Tibial artery (tissue), 4 donors: ENCODE measurements around the gene AVPR2.

ENCODE experiments used
- DNase-seq, 2 donors: peaks; one replicate each; pipeline ENCODE4 v3.0.0-alpha.2; 2019
- H3K27ac ChIP-seq, 2 donors: fragments of 200-600 bp; sonication (generic) in 1 of 2; 1 replicate in 1 of 2; 2 replicates in 1 of 2; pipeline ENCODE4 v1.5.1; 2018 to 2019; ENCODE audit warnings: mild to moderate bottlenecking in 1 of 2
- H3K27me3 ChIP-seq, 2 donors: fragments of 200-600 bp; sonication (generic) in 1 of 2; one replicate each; pipeline versions ENCODE4 v1.5.1 to v1.6.0; 2016 to 2019
- H3K36me3 ChIP-seq, 3 donors: fragments of 200-600 bp; sonication (generic) in 2 of 3; one replicate each; pipeline ENCODE4 v1.5.1; 2016 to 2019; ENCODE audit warnings: mild to moderate bottlenecking in 2 of 3
- H3K4me1 ChIP-seq, 4 donors: fragments of 200-600 bp; sonication (generic) in 2 of 4; 1 replicate in 3 of 4; 2 replicates in 1 of 4; pipeline ENCODE4 v1.5.1; 2016 to 2019
- H3K4me3 ChIP-seq, 2 donors: fragments of 200-600 bp; sonication (generic) in 1 of 2; 1 replicate in 1 of 2; 2 replicates in 1 of 2; pipeline ENCODE4 v1.5.1; 2018 to 2019; ENCODE audit warnings: mild to moderate bottlenecking in 2 of 2
- H3K9me3 ChIP-seq, 3 donors: fragments of 200-600 bp; sonication (generic) in 1 of 3; one replicate each; pipeline ENCODE4 v1.5.1; 2016 to 2019
- intact Hi-C: fragments of 100-400 bp; cut with DNase I; formaldehyde crosslinking; loops from one replicate; pipeline ENCODE4 v1.15.0; 2023; ENCODE audit warnings: low total_unique reads
- TF ChIP-seq, protein P1 (sequence below), 2 experiments: fragments of 200-600 bp in 1 of 2; fragments of 450-650 bp in 1 of 2; IDR thresholded peaks; one replicate each; pipeline ENCODE4 v1.5.1; 2017 to 2019; ENCODE audit warnings: antibody characterized with exemption in 2 of 2, mild to moderate bottlenecking in 1 of 2, moderate library complexity in 1 of 2

AVPR2 gene

DNA sequence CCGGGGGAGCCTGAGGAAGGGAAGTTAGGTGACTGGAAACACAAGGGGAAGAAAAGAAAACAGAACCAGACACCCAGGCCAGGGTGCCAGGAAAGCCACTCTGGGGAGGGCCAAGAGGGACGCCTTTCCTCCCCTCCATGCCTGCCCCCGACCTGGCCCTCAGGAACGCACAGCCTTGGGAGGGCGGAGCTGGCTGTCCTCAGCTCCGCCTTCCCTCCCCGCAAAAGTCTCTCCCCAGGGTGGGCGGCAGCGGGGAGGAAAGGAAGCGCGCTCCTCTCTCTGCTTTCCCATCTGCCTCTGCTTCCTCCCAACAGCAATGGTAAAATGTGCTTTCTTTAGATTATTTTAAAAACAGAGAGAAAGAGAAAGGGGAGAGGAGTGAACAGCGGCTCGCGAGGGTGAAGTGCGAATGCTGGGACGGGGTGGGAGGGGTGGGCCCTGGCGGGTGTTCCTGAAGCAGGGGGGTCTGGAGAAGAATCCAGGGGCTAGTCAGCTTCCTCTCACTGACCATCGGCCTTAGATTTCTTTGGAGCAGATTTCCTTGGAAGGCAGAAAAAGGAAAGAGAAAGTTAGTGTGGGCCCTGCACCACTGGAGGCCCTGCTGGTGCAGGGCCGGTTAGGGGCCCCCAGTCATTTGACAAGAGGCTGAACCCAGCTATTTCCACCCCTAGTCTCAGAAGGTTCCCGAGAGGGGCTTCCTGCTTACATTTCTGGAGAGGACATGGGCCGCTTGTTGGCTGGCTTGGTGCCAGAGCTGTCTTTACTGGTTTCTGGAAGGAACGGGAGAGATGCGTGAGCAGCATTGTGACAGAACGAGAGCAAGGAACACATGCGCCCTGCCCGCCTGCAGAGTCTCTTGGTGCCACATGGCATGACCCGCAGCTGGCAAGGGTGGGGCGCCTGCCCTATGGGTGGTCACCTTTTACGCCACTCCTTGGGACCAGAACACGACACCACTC is 44.7 kb downstream of the AVPR2 start:
- intact Hi-C loops, result no loop called here
- no peak for DNase-seq
- Histone ChIP-seq H3K4me1 (peaks cover 0 to 17% (median 11%) of the 10 kb centered on the region in 4 donors), H3K27me3 (no peaks in the 10 kb centered on the region), H3K4me3 (no peak overlapping the region), H3K27ac (no peak overlapping the region), H3K9me3 (no peaks in the 10 kb centered on the region), H3K36me3 (peaks cover 16 to 52% (median 50%) of the 10 kb centered on the region in 3 donors)
- TF ChIP-seq, protein P1, sequence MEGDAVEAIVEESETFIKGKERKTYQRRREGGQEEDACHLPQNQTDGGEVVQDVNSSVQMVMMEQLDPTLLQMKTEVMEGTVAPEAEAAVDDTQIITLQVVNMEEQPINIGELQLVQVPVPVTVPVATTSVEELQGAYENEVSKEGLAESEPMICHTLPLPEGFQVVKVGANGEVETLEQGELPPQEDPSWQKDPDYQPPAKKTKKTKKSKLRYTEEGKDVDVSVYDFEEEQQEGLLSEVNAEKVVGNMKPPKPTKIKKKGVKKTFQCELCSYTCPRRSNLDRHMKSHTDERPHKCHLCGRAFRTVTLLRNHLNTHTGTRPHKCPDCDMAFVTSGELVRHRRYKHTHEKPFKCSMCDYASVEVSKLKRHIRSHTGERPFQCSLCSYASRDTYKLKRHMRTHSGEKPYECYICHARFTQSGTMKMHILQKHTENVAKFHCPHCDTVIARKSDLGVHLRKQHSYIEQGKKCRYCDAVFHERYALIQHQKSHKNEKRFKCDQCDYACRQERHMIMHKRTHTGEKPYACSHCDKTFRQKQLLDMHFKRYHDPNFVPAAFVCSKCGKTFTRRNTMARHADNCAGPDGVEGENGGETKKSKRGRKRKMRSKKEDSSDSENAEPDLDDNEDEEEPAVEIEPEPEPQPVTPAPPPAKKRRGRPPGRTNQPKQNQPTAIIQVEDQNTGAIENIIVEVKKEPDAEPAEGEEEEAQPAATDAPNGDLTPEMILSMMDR (IDR thresholded peaks at IDR 0.05), result no peak

DNA sequence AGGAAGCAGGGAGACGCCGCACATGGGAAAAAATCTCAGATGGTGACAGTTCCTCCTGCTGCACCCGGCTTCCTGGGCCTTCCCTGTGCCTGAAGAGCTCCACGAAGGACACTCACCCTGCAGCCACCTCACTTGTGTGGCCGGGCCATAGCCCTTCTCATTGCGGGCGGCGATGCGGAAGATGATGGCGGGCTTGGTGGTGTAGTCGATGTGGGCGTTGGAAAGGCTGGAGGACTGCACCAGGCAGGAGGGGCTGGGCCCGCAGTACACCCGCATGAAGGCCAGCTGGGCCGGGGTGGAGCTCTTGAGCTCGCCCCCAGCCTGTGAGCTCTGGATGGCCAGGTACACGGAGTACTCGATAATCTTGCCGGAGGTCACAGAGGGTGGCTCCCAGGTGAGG is 45.7 kb downstream of the AVPR2 start:
- no peak for DNase-seq
- no peaks in the 10 kb centered on the region for H3K9me3 ChIP-seq
- H3K4me3 ChIP-seq, result no peak overlapping the region
- peaks cover 0 to 17% (median 11%) of the 10 kb centered on the region in 4 donors for H3K4me1 ChIP-seq
- intact Hi-C loops, result loop anchor here (5.0 to 10.0 kb wide), 2 partner anchors 183 to 995 kb away; no protein-coding TSS in a partner anchor
- H3K36me3 ChIP-seq, result peaks cover 16 to 62% (median 60%) of the 10 kb centered on the region in 3 donors
- TF ChIP-seq, protein P1 (IDR thresholded peaks at IDR 0.05), result no peak
- no peaks in the 10 kb centered on the region for H3K27me3 ChIP-seq
- no peak overlapping the region for H3K27ac ChIP-seq

DNA sequence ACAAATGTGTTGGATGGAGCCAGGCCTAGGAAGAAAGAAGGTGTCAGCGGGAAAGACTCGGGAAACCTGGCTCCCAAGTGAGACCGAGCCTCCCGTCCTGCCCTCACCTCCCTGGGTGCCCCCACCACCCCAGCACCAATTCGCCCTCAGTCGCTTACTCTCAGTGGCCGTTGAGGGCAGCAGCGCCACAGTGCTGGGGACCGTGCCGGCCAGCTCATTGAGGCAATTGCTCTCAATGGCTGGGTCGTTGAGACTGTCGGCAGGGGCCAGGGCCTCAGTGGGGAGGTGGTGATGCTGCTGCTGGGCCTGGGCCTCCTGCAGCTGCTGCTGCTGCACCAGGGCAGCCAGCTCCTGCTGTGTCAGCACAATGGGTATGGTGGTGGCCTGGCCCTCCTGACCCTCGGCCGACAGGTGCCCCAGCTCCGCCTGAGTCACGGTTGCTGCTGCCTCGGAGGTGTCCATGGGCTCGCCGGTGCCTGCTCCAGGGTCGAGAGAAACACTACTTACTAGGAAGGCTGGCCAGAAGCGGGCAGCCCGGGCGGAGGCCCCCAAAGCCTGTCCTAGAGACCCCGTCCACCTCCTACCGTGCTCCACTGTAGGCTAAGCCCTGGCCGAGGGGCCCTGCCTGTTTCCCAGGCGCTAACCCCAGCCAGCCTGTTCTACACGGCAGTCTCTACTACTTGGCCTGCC is 47.4 kb downstream of the AVPR2 start:
- Histone ChIP-seq H3K27ac (peak overlapping the region; percentile 85 to 88), H3K27me3 (no peaks in the 10 kb centered on the region), H3K9me3 (no peaks in the 10 kb centered on the region), H3K4me1 (peaks cover 0 to 17% (median 11%) of the 10 kb centered on the region in 4 donors), H3K36me3 (peaks cover 16 to 79% (median 75%) of the 10 kb centered on the region in 3 donors), H3K4me3 (no peak overlapping the region)
- TF ChIP-seq, protein P1 (IDR thresholded peaks at IDR 0.05), result no peak
- DNase-seq, result no peak
- intact Hi-C loops, result loop anchor here (5.0 to 10.0 kb wide), 2 partner anchors 185 to 997 kb away; no protein-coding TSS in a partner anchor

DNA sequence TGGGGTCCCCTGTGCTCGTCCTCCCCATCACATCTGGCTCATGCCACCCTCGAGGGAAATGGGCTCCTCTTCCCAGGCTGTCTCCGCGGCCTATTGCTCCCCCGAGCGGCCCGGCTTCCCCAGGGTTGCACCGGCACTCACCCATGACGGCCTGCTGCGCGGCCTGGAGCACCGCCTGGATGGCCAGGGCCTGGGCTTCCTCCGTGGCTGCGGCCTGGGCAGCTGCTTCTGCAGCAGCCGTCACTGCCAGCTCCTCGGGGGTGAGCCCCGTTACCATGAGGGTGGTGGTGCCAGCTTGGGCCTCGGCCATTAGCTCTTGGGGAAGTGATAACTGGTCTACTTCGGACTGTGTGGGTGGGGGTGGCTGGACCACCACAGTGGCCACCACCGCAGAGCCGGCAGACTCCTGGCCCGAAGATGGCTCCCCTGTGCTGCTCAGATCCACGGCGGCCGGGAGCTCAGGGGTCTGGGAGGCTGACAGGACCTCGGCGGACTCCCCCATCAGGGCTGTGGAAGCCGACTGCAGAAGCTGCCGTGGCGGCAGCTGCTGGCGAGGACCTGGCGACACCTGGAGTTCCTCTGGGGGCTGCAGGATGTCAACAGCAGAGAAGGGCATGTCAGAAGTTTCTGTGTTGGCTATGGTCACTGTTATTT is 48.0 kb downstream of the AVPR2 start:
- Histone ChIP-seq H3K36me3 (peaks cover 16 to 86% (median 82%) of the 10 kb centered on the region in 3 donors), H3K27ac (peak overlapping the region; percentile 85 to 88), H3K9me3 (no peaks in the 10 kb centered on the region), H3K4me3 (no peak overlapping the region), H3K4me1 (peaks cover 0 to 15% (median 10%) of the 10 kb centered on the region in 4 donors), H3K27me3 (no peaks in the 10 kb centered on the region)
- no peak for DNase-seq
- intact Hi-C loops, result loop anchor here (5.0 to 10.0 kb wide), 2 partner anchors 185 to 998 kb away; no protein-coding TSS in a partner anchor
- TF ChIP-seq, protein P1 (IDR thresholded peaks at IDR 0.05), result no peak

DNA sequence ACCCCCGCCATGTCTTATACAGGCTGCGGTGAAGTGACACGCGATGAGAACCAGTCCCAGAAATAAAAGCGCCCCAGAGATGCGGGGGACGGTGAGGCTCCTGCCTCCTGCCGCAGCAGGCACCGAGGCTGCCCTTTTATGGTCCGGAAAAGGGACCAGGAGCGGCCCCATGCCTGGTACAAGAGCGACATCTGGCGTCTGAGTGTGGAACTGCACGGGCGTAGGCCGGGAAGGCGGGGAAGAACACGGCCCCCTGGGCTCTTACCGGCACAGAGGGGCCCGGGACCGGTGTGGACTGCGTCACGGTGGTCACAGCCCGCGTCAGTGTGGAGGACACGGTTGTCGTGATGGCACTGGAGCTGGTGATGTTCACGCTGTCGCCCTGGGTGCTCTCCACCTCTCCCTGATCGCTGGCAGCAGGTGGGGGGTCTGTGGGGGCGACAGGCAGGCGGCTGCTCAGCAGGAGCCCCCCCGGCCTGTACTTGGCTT is 48.9 kb downstream of the AVPR2 start:
- peak; percentile 56 to 83 for DNase-seq
- Histone ChIP-seq H3K27ac (peak overlapping the region; percentile 85 to 88), H3K4me3 (peak overlapping the region; percentile 12 to 39), H3K9me3 (no peaks in the 10 kb centered on the region), H3K4me1 (peaks cover 0 to 15% (median 10%) of the 10 kb centered on the region in 4 donors), H3K27me3 (no peaks in the 10 kb centered on the region), H3K36me3 (peaks cover 16 to 94% (median 87%) of the 10 kb centered on the region in 3 donors)
- intact Hi-C loops, result loop anchor here (5.0 to 10.0 kb wide), 2 partner anchors 186 to 999 kb away; no protein-coding TSS in a partner anchor
- TF ChIP-seq, protein P1 (IDR thresholded peaks at IDR 0.05), result peak; percentile 94 to 95
